Measurements from ENCODE around the gene XKR7. TPM values are rescaled to one million over a fixed set of nuclear protein-coding genes. Genes with fewer than 3 reads are reported as not detected.

Gene XKR7
- total RNA-seq, 1 donor from 2014 or later: 0.17 TPM

DNA sequence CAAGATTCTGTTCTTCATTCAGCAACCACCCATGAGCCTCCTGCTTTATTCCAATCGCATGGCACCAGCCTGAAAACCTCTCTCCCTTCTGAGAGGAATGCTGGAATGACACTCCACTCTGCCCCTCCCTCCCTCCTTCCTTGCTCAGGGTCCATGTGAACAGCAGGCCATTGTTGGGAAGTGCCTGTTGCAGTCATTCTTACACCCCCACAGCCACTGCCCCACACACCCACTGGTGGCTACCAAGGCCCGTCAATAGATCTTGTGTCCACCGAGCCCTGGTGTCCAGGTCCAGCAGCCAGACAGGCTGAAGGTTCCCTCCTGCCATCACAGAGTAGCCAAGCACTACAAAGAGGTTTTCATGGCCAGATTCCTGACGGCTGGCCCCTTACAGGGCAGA, 22.6 kb upstream of the XKR7 start:
- TF ChIP-seq, protein P1, sequence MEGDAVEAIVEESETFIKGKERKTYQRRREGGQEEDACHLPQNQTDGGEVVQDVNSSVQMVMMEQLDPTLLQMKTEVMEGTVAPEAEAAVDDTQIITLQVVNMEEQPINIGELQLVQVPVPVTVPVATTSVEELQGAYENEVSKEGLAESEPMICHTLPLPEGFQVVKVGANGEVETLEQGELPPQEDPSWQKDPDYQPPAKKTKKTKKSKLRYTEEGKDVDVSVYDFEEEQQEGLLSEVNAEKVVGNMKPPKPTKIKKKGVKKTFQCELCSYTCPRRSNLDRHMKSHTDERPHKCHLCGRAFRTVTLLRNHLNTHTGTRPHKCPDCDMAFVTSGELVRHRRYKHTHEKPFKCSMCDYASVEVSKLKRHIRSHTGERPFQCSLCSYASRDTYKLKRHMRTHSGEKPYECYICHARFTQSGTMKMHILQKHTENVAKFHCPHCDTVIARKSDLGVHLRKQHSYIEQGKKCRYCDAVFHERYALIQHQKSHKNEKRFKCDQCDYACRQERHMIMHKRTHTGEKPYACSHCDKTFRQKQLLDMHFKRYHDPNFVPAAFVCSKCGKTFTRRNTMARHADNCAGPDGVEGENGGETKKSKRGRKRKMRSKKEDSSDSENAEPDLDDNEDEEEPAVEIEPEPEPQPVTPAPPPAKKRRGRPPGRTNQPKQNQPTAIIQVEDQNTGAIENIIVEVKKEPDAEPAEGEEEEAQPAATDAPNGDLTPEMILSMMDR (conservative IDR thresholded peaks at IDR 0.05; ENCODE audit: low read depth, low read length): no peak
- no peak overlapping the region for H3K4me3 ChIP-seq (ENCODE audit: low read depth, low read length)
- DNase-seq (ENCODE audit: low read depth): no peak

DNA sequence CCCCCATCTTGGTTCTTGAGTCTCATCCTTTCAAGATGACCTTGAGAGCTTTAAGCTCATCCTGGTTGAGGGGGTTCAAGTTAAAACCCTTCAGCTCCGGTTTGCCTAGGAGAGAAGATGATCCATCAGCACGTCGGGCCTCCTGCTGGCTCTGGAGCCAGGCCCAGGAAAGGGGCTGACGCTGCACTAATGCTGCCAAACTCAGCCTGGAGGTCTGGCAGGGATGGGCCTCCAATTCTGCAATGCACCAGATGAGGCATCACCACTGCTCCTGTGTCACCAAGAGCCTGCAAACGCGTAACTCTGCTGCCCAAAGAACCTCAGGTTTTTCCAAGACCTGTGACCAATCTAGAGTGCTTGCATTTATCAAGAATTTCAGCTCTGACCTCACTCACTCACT, 22.2 kb upstream of the XKR7 start:
- no peak for DNase-seq (ENCODE audit: low read depth)
- TF ChIP-seq, protein P1 (conservative IDR thresholded peaks at IDR 0.05; ENCODE audit: low read depth, low read length): no peak
- no peak overlapping the region for H3K4me3 ChIP-seq (ENCODE audit: low read depth, low read length)

DNA sequence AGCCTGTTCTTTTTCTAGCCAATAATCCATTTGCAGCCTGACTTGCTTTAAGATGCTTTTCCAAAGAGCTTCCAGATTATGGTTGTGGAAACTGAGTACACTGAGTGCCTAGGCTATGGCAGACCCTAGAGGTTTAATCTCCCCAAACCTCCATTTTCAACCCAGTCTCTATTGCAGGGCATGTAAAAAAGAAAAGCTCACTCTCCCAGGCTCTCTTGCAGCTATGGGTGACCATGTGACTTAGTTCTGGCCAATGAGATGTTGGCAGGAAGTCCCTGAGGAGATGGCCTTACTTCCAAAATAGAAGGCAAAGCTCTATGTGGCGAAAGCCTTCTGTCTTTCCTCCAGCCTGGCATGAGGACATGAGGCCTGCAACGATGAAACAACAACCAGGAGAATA, 19.9 kb upstream of the XKR7 start:
- TF ChIP-seq, protein P1 (conservative IDR thresholded peaks at IDR 0.05; ENCODE audit: low read depth, low read length): no peak

DNA sequence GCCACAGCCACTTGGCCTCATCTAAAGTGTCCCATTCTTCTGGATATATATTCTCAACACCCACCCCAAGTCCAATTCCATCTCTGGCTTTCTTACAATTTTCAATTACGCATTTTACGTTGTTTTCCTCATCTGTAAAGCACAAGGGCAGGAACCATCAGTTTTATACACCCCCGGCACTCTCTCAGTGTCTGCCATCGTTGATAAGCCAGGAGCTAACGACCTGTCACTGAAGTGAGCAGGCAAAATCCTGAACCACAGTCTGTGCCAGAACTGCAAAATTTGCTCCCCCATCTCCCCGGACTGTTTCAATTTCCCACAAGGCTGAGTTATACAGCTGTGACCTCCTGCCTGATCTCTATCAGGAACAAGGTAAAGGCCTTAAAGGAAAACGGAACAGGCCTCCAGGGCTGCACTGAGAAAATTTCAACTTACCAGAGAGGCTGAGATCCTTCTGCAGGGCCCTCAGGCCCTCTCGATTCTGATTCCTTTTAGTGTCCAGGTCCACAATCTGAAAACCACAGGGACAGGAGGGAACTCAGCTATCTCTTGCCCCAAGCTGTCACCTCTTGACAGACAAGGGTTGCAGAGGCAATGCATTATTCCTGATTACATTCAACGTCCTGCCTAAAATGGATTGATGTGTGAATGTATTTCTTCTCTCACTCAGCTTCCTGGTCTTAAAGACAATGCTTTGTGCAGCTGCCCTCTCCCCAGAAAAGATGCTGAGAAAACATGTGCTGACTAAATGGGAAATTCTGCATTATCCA, 17.9 kb upstream of the XKR7 start:
- TF ChIP-seq, protein P1 (conservative IDR thresholded peaks at IDR 0.05; ENCODE audit: low read depth, low read length): no peak
- H3K4me3 ChIP-seq (ENCODE audit: low read depth, low read length): no peak overlapping the region
- DNase-seq (ENCODE audit: low read depth): no peak

More for the DNA sequence above, 19.9 kb upstream of the XKR7 start:
- no peak overlapping the region for H3K4me3 ChIP-seq (ENCODE audit: low read depth, low read length)
- DNase-seq (ENCODE audit: low read depth): no peak

DNA sequence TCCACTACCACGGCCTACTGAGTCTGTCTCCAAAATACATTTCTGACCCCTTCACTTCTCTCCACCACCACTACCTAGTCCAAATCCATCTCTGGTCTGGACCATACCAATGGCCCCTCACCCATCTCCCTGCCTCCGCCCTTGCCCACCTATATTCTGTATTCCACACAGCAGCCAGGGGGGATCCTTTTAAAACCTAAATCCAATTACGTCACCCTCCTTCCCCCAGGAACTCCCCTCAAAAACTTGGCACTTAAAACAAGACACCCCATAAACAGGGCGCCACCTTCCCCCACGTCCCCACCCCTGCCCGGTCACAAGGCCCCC, 16.8 kb upstream of the XKR7 start:
- peak overlapping the region; percentile 93 for H3K4me3 ChIP-seq (ENCODE audit: low read depth, low read length)
- TF ChIP-seq, protein P1 (conservative IDR thresholded peaks at IDR 0.05; ENCODE audit: low read depth, low read length): no peak
- DNase-seq (ENCODE audit: low read depth): no peak

DNA sequence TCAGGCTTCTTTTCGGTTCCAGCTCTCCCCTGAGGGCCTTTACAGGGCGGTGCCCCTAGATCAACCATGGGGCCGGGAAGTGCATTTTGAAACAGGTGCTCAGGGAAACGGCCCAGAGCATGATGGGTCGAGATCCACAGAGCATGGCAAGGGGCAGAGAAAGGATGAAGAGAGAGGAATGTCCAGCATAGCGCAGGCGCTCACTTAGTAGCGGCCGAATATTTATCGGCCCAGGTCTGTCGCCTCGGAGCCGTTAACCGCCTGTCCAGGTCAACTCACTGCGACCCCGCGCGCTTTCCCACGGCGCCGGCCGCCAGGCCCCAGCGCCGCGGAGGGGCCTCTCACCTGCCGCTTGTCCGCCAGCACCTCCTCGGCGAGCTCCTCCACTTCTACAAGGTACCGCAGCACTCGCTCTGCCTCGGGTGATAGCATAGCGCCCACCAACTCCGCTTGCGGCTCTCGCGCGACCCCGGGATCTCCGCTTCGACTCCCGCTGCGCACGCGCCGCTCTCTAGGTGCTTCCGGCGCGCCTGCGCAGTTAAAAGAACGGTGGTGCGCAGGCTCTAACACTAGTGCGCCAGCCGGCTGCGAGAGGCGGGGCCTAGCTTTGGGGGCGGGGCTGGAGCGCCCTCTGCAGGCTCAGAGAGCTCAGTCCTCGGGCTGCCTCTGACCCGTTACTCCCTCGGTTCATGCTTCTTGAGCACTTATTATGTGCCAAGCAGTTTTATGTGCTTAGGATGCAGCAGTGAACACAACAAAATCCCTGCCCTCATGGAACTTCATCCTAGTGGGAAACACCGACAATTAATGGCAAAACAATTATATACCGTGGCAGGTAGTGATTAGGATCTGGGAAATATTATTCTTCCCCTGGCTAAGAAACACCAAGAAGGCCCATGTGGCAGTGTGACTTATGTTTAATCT, 16.2 kb upstream of the XKR7 start, which contains the start of gene PDRG1:
TSS of gene PDRG1 (minus strand) at position 517 of the 924 bp plus-strand sequence. CDS start at position 432, 85 bp downstream.
- DNase-seq (ENCODE audit: low read depth): peak; percentile 36
- H3K4me3 ChIP-seq (ENCODE audit: low read depth, low read length): peak within 1 kb of the TSS; percentile 93
- TF ChIP-seq, protein P1 (conservative IDR thresholded peaks at IDR 0.05; ENCODE audit: low read depth, low read length): peak; percentile 91

All from epithelial cell of proximal tubule (primary cell).